HG02938 (cell line): ENCODE results near the gene KLHDC7B.

ENCODE experiments used
- ATAC-seq: cut with Tn5 transposase; IDR thresholded peaks from one replicate; pipeline ENCODE4 v1.9.1; 2021; ENCODE audit warnings: mild to moderate bottlenecking, moderate library complexity; ENCODE audit not compliant: unreplicated experiment

Gene KLHDC7B

GRCh38 chr22:50547263-50547985, 1.7 kb downstream of the KLHDC7B start:
- ATAC-seq = no peak

DNA sequence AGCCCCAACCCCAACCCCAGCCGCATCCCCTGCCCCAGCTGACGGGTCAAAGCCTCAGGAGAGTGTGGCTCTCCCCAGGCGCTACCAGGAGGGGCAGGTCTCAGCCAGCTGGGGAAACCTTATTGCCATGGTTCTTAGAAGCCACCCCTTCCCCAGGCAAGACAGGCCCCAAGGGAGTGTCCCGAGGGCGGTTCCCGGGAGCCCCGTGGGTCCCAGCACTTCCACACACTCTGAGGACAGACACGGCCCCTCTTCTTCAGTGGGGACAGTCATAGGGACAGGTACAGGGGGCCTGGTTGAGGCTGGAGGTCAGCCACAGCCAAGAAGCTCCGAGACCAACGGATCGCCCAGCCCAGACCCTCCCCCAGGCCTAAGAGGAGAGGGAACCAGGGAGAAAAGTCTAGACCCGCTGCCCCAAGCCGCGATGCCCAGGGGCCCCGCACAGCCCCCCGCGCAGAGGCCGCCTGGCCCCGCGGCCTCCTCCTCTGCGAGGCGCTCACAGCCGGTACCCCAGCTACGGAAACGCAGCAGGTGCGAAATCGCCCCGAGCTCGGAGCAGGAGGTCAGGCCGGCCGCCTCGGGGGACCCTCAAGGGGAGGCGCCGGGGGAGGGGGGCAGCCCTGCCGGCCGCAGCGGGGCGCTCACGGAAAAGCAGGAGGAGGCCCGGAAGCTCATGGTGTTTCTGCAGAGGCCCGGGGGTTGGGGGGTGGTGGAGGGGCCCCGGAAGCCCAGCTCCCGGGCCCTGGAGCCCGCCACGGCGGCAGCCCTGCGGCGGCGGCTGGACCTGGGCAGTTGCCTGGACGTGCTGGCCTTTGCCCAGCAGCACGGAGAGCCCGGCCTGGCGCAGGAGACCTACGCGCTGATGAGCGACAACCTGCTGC, 2.6 kb downstream of the KLHDC7B start:
- no peak for ATAC-seq

- no peak for ATAC-seq
These were observed 3.5 kb downstream of the KLHDC7B start for GRCh38 chr22:50548921-50549790.

GRCh38 chr22:50550395-50550794, 4.7 kb downstream of the KLHDC7B start:
- no peak for ATAC-seq

DNA sequence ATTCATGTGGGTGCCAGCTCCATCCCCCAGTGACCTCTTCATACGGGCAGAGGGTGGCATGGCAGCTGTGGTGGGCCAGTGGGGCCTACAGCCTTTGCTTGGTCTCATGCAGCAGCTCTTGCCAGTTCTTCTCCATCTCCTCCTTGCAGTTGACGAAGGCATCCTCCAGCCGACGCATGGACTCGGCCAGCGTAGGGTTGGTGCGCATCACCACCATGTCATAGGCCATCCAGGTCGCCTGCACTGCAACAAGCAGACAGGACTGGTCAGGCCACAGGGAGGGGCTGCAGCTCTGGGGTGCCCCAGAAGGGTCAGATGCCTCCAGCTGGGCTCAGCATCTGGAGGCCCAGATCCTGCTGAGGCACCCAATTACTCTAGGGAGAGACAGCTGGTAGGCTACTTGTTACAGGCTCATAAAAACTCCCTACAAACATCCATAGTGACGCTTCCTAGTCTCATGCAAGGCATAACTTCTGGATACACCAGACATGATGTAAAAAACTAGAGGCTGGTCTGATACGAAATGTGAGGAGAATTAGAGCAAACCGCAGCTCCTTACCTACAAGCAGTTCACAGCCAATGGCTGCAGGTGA, 5.6 kb downstream of the KLHDC7B start:
- ATAC-seq = no peak

DNA sequence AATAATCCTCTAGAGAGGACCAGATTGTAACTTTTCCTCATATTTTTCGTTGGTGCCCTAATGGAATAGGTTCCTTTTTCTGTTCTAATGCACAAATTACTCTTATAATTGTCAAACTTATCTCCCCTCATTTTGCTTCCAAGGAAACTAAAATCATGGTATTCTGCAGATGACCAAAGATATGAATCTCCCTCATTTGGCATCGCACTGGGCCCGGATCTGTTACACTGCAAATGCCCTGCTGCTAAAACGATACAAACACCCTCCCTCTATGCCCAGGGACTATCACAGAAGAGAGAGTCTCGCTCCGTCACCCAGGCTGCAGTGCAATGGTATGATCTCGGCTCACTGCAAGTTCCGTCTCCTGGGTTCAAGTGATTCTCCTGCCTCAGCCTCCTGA, 7.6 kb downstream of the KLHDC7B start:
- ATAC-seq = no peak

- ATAC-seq = no peak
These were observed 11.0 kb downstream of the KLHDC7B start for GRCh38 chr22:50556703-50557102.

- ATAC-seq = no peak
These were observed 14.3 kb downstream of the KLHDC7B start for GRCh38 chr22:50560034-50560433.

- ATAC-seq = no peak
These were observed 16.0 kb downstream of the KLHDC7B start for GRCh38 chr22:50561401-50562358.

DNA sequence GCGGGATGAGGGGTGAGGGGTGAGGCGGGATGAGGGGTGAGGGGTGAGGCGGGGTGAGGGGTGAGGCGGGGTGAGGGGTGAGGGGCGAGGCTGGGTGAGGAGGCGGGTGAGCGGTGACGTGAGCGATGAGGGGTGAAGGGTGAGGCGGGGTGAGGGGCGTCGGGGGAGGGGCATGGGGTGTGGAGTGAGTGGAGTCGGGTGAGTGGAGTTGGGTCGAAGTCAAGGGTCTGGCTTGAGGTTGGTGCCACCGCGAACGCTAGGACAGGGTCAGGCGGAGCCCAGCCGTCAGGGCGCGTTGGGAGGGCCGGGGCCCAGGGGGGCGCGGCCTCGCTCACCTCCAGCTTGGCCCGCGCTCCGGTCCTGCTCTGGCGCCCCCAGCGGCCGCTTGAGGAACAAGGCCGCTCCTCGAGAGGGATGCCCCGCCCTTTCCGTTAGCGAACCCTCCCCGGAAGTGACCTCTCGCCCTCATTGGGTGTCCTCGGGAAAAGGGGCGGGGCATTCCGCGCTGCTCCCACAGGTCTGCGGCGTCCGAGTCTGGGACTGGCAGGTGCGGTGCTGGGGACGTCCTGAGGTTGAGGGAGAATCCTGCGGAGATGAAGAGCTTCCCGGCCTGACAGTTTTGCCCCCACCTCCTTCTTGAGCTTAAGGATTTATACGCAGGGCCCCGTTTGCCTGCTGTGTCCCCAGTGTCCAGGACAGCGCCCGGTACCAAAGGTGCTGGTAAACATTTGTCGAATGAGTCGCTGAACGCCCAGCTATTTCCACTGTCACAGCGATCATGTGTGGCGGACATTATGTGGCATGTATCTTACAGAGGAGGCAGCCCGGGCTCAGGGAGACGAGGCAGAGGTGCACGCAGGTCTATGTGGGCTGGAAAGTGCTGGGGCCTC, 17.1 kb downstream of the KLHDC7B start, which contains the start of gene SYCE3:
Gene SYCE3, minus strand, starts transcription at position 397 of the 890 bp plus-strand sequence. CDS start 6,514 bp downstream, outside the sequence.
- peak; percentile 85 for ATAC-seq

- no peak for ATAC-seq
These were observed 17.9 kb downstream of the KLHDC7B start for GRCh38 chr22:50563413-50564160.

DNA sequence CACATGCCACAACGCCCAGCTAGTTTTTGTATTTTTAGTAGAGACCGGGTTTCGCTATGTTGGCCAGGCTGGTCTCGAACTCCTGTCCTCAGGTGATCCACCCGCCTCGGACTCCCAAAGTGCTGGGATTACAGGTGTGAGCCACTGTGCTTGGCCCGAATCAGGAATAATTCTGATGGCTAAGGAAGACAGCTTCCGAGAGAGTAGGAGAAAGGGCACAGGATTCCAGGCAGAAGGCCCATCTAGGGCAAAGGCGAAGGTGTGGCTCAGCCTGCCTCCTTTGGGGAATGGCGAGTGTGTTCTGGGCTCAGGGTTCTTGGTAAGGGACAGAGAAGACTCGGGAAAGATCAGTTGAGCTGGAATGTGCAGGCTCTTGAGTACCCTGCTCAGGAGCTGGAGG, 18.6 kb downstream of the KLHDC7B start:
- no peak for ATAC-seq

- no peak for ATAC-seq
These were observed 22.1 kb downstream of the KLHDC7B start for GRCh38 chr22:50567721-50568252.

GRCh38 chr22:50568626-50569025, 22.9 kb downstream of the KLHDC7B start:
- no peak for ATAC-seq

- no peak for ATAC-seq
These were observed 23.4 kb downstream of the KLHDC7B start for GRCh38 chr22:50569041-50569459.

- no peak for ATAC-seq
These were observed 24.3 kb downstream of the KLHDC7B start for GRCh38 chr22:50569896-50570535.

DNA sequence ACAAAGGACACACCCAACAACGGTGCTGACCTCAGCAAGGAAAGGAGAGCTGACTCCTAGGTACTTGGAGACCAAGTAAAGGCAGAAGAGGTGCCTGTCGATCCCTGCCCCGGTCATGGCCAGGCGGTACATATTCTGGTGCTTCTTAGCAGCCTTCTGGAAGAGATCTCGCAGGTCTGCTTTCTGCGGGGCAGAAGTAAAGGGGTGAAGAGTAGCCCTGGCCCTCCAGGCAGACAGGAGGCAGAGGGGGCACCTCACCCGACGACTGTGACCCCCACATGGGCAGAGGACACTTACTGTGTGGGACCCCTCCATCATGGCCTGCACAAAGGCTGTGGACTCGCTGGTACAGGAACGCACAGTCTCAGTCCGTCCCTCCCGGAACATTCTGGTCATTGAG, 25.2 kb downstream of the KLHDC7B start:
- no peak for ATAC-seq
